ENCODE results near the gene SCTR. TPM values are rescaled to one million over a fixed set of nuclear protein-coding genes. Genes with fewer than 3 reads are reported as not detected.

SCTR gene
- total RNA-seq, 1 experiment from 2014 or later = not detected

DNA sequence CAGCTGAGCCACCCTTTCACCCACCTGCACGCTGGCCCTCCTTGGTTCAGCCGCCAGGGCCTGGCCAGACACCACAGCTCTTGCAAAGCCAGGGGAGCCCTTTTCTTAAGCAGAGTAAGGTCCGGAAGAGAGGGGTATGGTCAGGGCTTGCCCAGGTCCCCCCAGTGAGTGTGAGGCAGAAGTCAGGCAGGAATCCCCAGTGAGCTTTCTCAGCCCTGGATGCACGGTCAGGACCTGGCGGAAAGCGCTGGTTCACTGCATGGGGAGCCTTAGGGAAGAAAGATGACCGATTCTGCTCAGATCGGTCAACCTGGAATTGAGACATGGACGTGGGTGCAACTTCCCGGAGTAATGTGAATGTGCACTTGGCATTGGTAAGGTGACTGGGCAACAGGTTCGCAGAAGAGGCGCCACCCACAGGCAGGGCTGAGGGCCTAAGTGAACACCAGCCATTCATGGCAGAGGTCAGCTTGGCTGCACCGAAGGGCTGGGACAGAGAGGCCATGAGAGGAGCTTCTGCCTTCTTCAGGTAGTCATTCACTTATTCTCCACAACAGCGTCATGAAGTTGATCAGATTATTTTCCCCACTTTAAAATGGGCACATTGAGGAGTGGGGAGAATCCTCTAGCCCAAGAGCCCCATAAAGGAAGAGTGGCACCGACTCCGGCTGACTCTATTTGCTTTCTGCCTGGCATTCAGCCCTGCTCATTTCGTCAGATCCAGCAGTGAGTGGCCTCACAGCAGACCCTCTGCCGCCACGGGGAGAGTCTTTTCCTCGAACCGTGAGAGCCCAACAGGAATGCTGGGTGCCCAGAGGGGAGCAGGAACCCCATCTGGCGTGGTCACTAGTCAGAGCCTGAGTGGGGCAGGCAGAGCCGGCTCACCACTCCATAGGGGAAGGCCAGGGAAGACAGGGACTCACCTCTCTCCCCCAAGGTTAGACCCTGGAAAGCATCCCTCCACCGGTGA, 35.8 kb downstream of the SCTR start:
- no peaks in the 10 kb centered on the region for H3K27me3 ChIP-seq (ENCODE audit: low read length)
- H4K20me1 ChIP-seq (ENCODE audit: insufficient read depth, low read depth, low read length) = 0 out of 2 replicates have a peak, but pooled peaks cover 3% of the 10 kb centered on the region
- no peaks in the 10 kb centered on the region for H3K36me3 ChIP-seq (ENCODE audit: insufficient read depth, low read length)
- H3K4me3 ChIP-seq (ENCODE audit: low read length) = no peak overlapping the region
- no peak for DNase-seq
- no peaks in the 10 kb centered on the region for H3K79me2 ChIP-seq (ENCODE audit: low read length)
- H3K4me1 ChIP-seq (ENCODE audit: low read length) = no peaks in the 10 kb centered on the region
- H3K4me2 ChIP-seq (ENCODE audit: low read depth, low read length, poor library complexity, severe bottlenecking) = no peak overlapping the region
- no peak overlapping the region for H3K9ac ChIP-seq (ENCODE audit: low read length)
- H2AFZ ChIP-seq (ENCODE audit: low read length) = no peak overlapping the region
- H3K27ac ChIP-seq (ENCODE audit: low read length) = no peak overlapping the region
- no peaks in the 10 kb centered on the region for H3K9me2 ChIP-seq (replicated peaks; ENCODE audit: insufficient read depth, low read length)
- H3K9me3 ChIP-seq (ENCODE audit: low read length) = no peaks in the 10 kb centered on the region

DNA sequence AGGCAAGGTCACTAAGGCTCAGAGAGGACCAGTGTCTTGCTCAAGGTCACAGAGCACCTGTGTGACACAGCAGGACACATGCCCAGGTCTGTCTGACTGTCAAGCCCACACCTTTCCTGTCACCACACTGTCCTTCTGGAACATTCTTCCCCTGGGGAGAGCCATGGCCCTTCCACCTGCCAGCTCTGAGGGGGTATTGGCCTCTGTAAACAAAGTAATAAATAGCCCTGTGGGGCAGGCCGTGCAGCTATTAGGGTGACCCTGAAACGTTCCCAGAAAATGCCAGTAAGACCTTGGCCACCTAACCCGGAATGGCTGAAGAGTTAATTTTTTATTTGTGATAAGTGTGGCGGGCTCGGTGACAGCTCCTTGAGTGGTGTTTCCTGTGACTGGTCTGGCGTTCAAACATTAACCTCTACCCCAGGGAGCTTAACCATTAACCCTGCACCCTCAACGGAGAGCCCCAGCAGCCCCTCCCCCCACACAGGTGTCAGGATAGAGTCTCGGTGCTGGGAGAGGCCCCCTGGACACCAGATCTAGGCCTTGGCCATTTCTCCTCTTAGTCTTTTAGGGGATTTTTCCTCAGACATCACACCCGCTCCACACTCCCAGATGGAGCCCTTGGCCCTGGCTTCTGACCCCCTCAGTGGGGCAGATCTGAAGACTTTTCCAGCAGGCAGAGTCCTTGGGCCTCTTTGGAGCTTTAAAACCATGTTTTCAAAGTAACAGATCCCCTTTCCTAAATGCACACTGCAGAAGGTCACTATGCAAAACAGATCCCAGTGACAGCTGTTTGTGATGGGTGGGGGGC, 36.6 kb downstream of the SCTR start:
- Histone ChIP-seq H3K79me2 (ENCODE audit: low read length) (no peaks in the 10 kb centered on the region), H3K9me2 (replicated peaks; ENCODE audit: insufficient read depth, low read length) (no peaks in the 10 kb centered on the region), H4K20me1 (ENCODE audit: insufficient read depth, low read depth, low read length) (0 out of 2 replicates have a peak, but pooled peaks cover 3% of the 10 kb centered on the region), H3K4me2 (ENCODE audit: low read depth, low read length, poor library complexity, severe bottlenecking) (no peak overlapping the region), H3K4me1 (ENCODE audit: low read length) (no peaks in the 10 kb centered on the region), H3K4me3 (ENCODE audit: low read length) (no peak overlapping the region), H3K9ac (ENCODE audit: low read length) (no peak overlapping the region), H3K27me3 (ENCODE audit: low read length) (no peaks in the 10 kb centered on the region), H3K27ac (ENCODE audit: low read length) (no peak overlapping the region), H3K36me3 (ENCODE audit: insufficient read depth, low read length) (no peaks in the 10 kb centered on the region), H2AFZ (ENCODE audit: low read length) (no peak overlapping the region), H3K9me3 (ENCODE audit: low read length) (no peaks in the 10 kb centered on the region)
- no peak for DNase-seq

DNA sequence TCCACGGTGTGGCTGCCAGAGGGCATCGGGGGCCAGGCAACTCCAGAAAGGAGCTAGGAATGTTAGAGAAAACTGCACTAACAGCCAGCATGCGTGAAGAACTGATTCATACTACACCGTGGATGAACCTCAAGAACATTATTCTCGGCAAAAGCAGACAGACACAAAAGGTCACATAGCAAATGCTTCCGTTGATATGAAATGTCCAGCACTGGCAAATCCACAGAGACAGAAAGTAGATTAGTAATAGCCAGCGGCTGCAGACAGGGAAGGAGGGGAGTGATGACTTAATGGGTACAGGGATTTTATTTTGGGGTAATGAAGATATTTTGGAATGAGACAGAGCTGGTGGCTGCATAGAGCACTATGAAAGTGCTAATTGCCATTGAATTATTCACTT, 37.4 kb downstream of the SCTR start:
- no peak for DNase-seq
- Histone ChIP-seq H3K4me2 (ENCODE audit: low read depth, low read length, poor library complexity, severe bottlenecking) (no peak overlapping the region), H3K4me3 (ENCODE audit: low read length) (no peak overlapping the region), H4K20me1 (ENCODE audit: insufficient read depth, low read depth, low read length) (0 out of 2 replicates have a peak, but pooled peaks cover 3% of the 10 kb centered on the region), H3K36me3 (ENCODE audit: insufficient read depth, low read length) (no peaks in the 10 kb centered on the region), H3K27me3 (ENCODE audit: low read length) (no peaks in the 10 kb centered on the region), H3K79me2 (ENCODE audit: low read length) (no peaks in the 10 kb centered on the region), H3K9me2 (replicated peaks; ENCODE audit: insufficient read depth, low read length) (no peaks in the 10 kb centered on the region), H3K9me3 (ENCODE audit: low read length) (no peaks in the 10 kb centered on the region), H3K27ac (ENCODE audit: low read length) (no peak overlapping the region), H3K4me1 (ENCODE audit: low read length) (no peaks in the 10 kb centered on the region), H2AFZ (ENCODE audit: low read length) (no peak overlapping the region), H3K9ac (ENCODE audit: low read length) (no peak overlapping the region)

DNA sequence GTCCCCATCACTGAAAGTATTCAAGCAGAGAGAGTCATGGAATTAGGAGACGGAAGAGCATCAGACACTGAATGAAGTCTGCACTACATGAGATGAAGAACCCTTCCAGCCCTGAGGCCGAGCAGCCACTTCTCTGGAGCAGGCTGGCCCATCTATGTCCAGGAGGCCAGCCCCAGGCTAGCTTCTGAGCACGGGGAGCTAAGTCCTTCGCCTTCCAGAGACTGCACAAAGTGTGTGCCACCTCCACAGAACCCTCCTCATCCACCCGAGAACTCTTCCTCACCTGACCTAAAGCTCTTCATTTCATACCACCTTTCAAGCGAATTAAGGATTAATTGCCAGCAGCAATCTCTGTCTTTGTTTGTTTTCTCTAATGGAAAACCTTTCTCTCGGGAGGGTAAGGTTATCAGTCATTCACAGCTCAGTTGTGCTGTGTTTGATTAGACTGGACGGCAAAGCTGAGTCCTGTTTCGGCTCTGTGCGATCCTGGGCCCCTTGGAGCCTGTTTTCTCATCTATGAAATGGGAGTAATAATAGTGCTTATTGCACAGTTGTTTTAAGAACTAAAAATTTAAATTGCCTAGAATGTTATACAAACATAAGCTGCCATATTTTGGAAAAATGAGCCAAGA, 38.0 kb downstream of the SCTR start:
- Histone ChIP-seq H3K27ac (ENCODE audit: low read length) (no peak overlapping the region), H3K79me2 (ENCODE audit: low read length) (no peaks in the 10 kb centered on the region), H3K9me2 (replicated peaks; ENCODE audit: insufficient read depth, low read length) (no peaks in the 10 kb centered on the region)

DNA sequence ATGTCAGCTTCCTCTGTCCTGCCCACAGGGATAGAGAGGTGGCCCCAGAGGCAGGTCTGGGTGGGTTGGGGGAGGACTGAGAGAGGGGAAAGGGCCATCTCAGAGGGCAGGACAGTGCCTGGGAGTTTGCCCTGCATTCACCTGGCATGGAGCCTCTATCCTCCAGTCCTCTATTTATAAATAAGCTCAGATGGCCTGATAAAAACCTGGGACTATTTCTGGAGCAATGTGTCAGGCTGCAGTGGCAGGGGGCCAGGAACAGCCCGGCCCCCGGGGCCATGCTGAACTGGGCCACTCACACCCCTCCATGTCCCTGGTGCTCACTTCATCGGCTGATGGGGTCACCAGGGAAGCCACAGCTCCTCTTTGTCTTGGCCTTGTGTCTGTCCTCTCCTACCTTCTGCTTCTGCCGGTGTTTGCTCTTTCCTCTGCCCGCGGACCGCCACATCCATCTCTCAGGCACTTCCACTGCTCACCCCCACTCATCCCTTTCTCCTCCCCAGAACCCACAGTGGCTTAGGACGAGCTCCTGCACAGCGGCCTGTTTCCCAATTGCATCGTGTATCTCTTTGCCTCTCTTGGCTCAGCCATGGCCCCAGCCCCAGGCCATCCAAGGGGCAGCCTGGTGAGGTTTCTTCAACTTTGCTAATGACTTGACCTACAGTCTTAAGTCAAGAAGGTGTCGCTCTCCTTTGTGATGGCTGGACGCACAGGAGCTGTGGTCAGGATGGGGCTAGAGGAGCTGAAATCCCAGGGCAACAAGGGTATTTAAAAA, 38.8 kb downstream of the SCTR start:
- Histone ChIP-seq H3K4me2 (ENCODE audit: low read depth, low read length, poor library complexity, severe bottlenecking) (no peak overlapping the region), H2AFZ (ENCODE audit: low read length) (no peak overlapping the region), H3K9ac (ENCODE audit: low read length) (no peak overlapping the region), H4K20me1 (ENCODE audit: insufficient read depth, low read depth, low read length) (0 out of 2 replicates have a peak, but pooled peaks cover 3% of the 10 kb centered on the region), H3K4me1 (ENCODE audit: low read length) (no peaks in the 10 kb centered on the region), H3K9me3 (ENCODE audit: low read length) (no peaks in the 10 kb centered on the region), H3K27me3 (ENCODE audit: low read length) (no peaks in the 10 kb centered on the region), H3K9me2 (replicated peaks; ENCODE audit: insufficient read depth, low read length) (no peaks in the 10 kb centered on the region), H3K27ac (ENCODE audit: low read length) (no peak overlapping the region), H3K79me2 (ENCODE audit: low read length) (no peaks in the 10 kb centered on the region), H3K4me3 (ENCODE audit: low read length) (no peak overlapping the region), H3K36me3 (ENCODE audit: insufficient read depth, low read length) (no peaks in the 10 kb centered on the region)
- no peak for DNase-seq

More for the DNA sequence above, 38.0 kb downstream of the SCTR start:
- Histone ChIP-seq H4K20me1 (ENCODE audit: insufficient read depth, low read depth, low read length) (0 out of 2 replicates have a peak, but pooled peaks cover 3% of the 10 kb centered on the region), H2AFZ (ENCODE audit: low read length) (no peak overlapping the region), H3K4me3 (ENCODE audit: low read length) (no peak overlapping the region), H3K4me1 (ENCODE audit: low read length) (no peaks in the 10 kb centered on the region), H3K9ac (ENCODE audit: low read length) (no peak overlapping the region), H3K27me3 (ENCODE audit: low read length) (no peaks in the 10 kb centered on the region), H3K36me3 (ENCODE audit: insufficient read depth, low read length) (no peaks in the 10 kb centered on the region), H3K9me3 (ENCODE audit: low read length) (no peaks in the 10 kb centered on the region), H3K4me2 (ENCODE audit: low read depth, low read length, poor library complexity, severe bottlenecking) (no peak overlapping the region)
- DNase-seq = no peak

DNA sequence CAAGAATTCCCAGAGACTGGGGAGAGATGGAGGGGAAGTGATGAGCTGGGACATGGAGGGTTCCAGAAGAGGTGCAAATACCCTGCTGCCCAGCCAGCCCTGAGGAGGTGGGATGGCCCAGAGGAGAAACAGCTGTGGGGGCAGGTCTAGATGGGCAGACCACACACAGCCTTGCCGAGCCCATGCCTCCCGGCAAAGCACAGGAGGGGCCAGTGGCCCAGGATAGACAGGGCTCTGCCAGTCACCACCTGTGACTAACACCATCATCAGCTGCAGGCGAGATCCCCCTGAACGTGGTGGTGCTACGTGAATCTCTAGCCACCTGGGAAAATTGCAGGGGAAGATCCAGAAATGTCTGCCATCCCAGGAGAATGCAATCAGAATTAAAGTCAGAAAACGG, 39.4 kb downstream of the SCTR start:
- no peak overlapping the region for H2AFZ ChIP-seq (ENCODE audit: low read length)
- no peaks in the 10 kb centered on the region for H3K9me3 ChIP-seq (ENCODE audit: low read length)
- no peaks in the 10 kb centered on the region for H3K79me2 ChIP-seq (ENCODE audit: low read length)
- no peaks in the 10 kb centered on the region for H3K27me3 ChIP-seq (ENCODE audit: low read length)
- H3K27ac ChIP-seq (ENCODE audit: low read length) = no peak overlapping the region
- DNase-seq = no peak
- H3K9ac ChIP-seq (ENCODE audit: low read length) = no peak overlapping the region
- no peak overlapping the region for H3K4me2 ChIP-seq (ENCODE audit: low read depth, low read length, poor library complexity, severe bottlenecking)
- H3K9me2 ChIP-seq (replicated peaks; ENCODE audit: insufficient read depth, low read length) = no peaks in the 10 kb centered on the region
- H3K36me3 ChIP-seq (ENCODE audit: insufficient read depth, low read length) = no peaks in the 10 kb centered on the region
- no peak overlapping the region for H3K4me3 ChIP-seq (ENCODE audit: low read length)
- H4K20me1 ChIP-seq (ENCODE audit: insufficient read depth, low read depth, low read length) = 0 out of 2 replicates have a peak, but pooled peaks cover 3% of the 10 kb centered on the region
- no peaks in the 10 kb centered on the region for H3K4me1 ChIP-seq (ENCODE audit: low read length)

DNA sequence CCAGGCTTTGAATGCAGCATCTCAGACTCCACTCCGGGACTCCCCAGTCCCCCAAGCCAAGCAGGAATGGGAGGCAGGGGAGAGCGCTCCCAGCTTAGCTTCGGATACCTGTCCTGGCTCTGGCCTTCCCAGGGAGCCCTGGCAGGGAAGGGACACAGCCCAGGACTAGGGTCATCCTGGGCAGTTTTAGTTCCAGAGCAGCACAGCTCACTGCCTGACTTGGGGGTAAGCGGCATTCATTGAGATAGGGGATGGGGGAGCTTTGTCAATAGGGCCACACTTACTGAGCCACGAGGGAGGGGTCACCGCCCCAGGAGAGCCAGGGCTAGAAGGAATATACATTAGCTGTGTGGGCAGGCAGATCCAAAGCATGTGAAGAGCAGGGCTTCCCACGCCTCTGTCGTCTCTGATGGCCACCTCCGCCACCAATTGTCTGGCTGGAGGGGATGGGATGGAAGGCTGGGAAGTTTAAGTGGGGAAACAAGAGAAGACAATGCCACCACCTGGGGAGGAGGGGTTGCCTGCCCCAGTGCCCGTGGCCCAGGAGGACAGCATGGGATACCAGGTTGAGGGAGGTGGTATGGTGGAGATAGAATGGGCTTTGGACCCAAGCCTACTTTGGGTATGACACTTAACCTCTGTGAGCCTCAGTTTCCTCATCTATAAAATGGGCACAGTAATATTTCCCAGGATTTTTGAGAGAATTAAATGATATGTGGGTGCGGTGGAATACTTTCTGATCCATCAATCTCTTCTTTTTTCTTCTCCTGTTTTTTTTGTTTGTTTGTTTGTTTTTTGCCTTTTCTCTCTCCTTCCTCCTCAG, 40.2 kb downstream of the SCTR start:
- no peaks in the 10 kb centered on the region for H3K27me3 ChIP-seq (ENCODE audit: low read length)
- no peak overlapping the region for H3K27ac ChIP-seq (ENCODE audit: low read length)
- no peaks in the 10 kb centered on the region for H3K4me1 ChIP-seq (ENCODE audit: low read length)
- no peaks in the 10 kb centered on the region for H3K36me3 ChIP-seq (ENCODE audit: insufficient read depth, low read length)
- H3K4me2 ChIP-seq (ENCODE audit: low read depth, low read length, poor library complexity, severe bottlenecking) = no peak overlapping the region
- H2AFZ ChIP-seq (ENCODE audit: low read length) = no peak overlapping the region
- H4K20me1 ChIP-seq (ENCODE audit: insufficient read depth, low read depth, low read length) = 0 out of 2 replicates have a peak, but pooled peaks cover 3% of the 10 kb centered on the region
- H3K9me2 ChIP-seq (replicated peaks; ENCODE audit: insufficient read depth, low read length) = no peaks in the 10 kb centered on the region
- no peak overlapping the region for H3K4me3 ChIP-seq (ENCODE audit: low read length)
- no peaks in the 10 kb centered on the region for H3K9me3 ChIP-seq (ENCODE audit: low read length)
- no peaks in the 10 kb centered on the region for H3K79me2 ChIP-seq (ENCODE audit: low read length)
- DNase-seq = no peak
- no peak overlapping the region for H3K9ac ChIP-seq (ENCODE audit: low read length)

Measured in Karpas-422 (cell line).